ENCODE results near the gene LYST. TPM values are rescaled to one million over a fixed set of nuclear protein-coding genes. Genes with fewer than 3 reads are reported as not detected.
"Not testable (repeated sequence)": the region's sequence is repeated elsewhere in the genome, so short reads cannot be mapped to it uniquely, and the experiment has no call there.

LYST gene
- total RNA-seq, 1 experiment from 2014 or later: 1.7 TPM

- no peaks in the 10 kb centered on the region for H3K4me1 ChIP-seq (ENCODE audit: insufficient read depth, low read length, poor library complexity, severe bottlenecking)
- H3K27ac ChIP-seq (ENCODE audit: low read depth, low read length, poor library complexity, severe bottlenecking): no peak overlapping the region
- CTCF ChIA-PET: no interaction called here
- H3K36me3 ChIP-seq (ENCODE audit: insufficient read depth, low read length, poor library complexity, severe bottlenecking): no peaks in the 10 kb centered on the region
- DNase-seq (ENCODE audit: low spot score): no peak
- H3K27me3 ChIP-seq (replicated peaks; ENCODE audit: insufficient read depth, low read depth, low read length, poor library complexity): no peaks in the 10 kb centered on the region
- no peak overlapping the region for H3K4me3 ChIP-seq (ENCODE audit: low read depth, low read length, poor library complexity, severe bottlenecking)
- no TSS peak for BruUV-seq (replicated peaks)
- no peak for TF ChIP-seq CTCF (conservative IDR thresholded peaks at IDR 0.05; ENCODE audit: low read depth, low read length)
- TF ChIP-seq EZH2 (IDR thresholded peaks at IDR 0.05; ENCODE audit: borderline replicate concordance, low read depth, low read length, poor library complexity, severe bottlenecking): no peak
- intact Hi-C loops (cut with micrococcal nuclease; ENCODE audit: unreplicated experiment): no loop called here
- no peaks in the 10 kb centered on the region for H3K9me3 ChIP-seq (ENCODE audit: low read depth, low read length, poor library complexity, severe bottlenecking)
- POLR2A ChIA-PET (ENCODE audit: low non-redundant PET): no interaction called here
Measured at GRCh38 chr1:235851939-235852338, 14.8 kb downstream of the LYST start.

- DNase-seq (ENCODE audit: low spot score); intact Hi-C loops (cut with micrococcal nuclease; ENCODE audit: unreplicated experiment); CTCF ChIA-PET; H3K4me1 ChIP-seq (ENCODE audit: insufficient read depth, low read length, poor library complexity, severe bottlenecking); H3K9me3 ChIP-seq (ENCODE audit: low read depth, low read length, poor library complexity, severe bottlenecking); POLR2A ChIA-PET (ENCODE audit: low non-redundant PET); H3K27ac ChIP-seq (ENCODE audit: low read depth, low read length, poor library complexity, severe bottlenecking); H3K27me3 ChIP-seq (replicated peaks; ENCODE audit: insufficient read depth, low read depth, low read length, poor library complexity); H3K4me3 ChIP-seq (ENCODE audit: low read depth, low read length, poor library complexity, severe bottlenecking); H3K36me3 ChIP-seq (ENCODE audit: insufficient read depth, low read length, poor library complexity, severe bottlenecking); BruUV-seq (replicated peaks): not testable (repeated sequence)
Measured at GRCh38 chr1:235848251-235848650, 18.5 kb downstream of the LYST start.

GRCh38 chr1:235845656-235846107, 21.0 kb downstream of the LYST start:
- H3K4me1 ChIP-seq (ENCODE audit: insufficient read depth, low read length, poor library complexity, severe bottlenecking); H3K4me3 ChIP-seq (ENCODE audit: low read depth, low read length, poor library complexity, severe bottlenecking); BruUV-seq (replicated peaks); intact Hi-C loops (cut with micrococcal nuclease; ENCODE audit: unreplicated experiment); H3K9me3 ChIP-seq (ENCODE audit: low read depth, low read length, poor library complexity, severe bottlenecking); H3K27ac ChIP-seq (ENCODE audit: low read depth, low read length, poor library complexity, severe bottlenecking); H3K27me3 ChIP-seq (replicated peaks; ENCODE audit: insufficient read depth, low read depth, low read length, poor library complexity); CTCF ChIA-PET; POLR2A ChIA-PET (ENCODE audit: low non-redundant PET); DNase-seq (ENCODE audit: low spot score); H3K36me3 ChIP-seq (ENCODE audit: insufficient read depth, low read length, poor library complexity, severe bottlenecking): not testable (repeated sequence)
- 0 out of 2 replicates have a peak, but pooled peaks have one; percentile 21 for TF ChIP-seq CTCF (conservative IDR thresholded peaks at IDR 0.05; ENCODE audit: low read depth, low read length)

GRCh38 chr1:235844776-235845175, 21.9 kb downstream of the LYST start:
- intact Hi-C loops (cut with micrococcal nuclease; ENCODE audit: unreplicated experiment): no loop called here
- no peaks in the 10 kb centered on the region for H3K4me1 ChIP-seq (ENCODE audit: insufficient read depth, low read length, poor library complexity, severe bottlenecking)
- no peak overlapping the region for H3K27ac ChIP-seq (ENCODE audit: low read depth, low read length, poor library complexity, severe bottlenecking)
- H3K36me3 ChIP-seq (ENCODE audit: insufficient read depth, low read length, poor library complexity, severe bottlenecking): no peaks in the 10 kb centered on the region
- no peak overlapping the region for H3K4me3 ChIP-seq (ENCODE audit: low read depth, low read length, poor library complexity, severe bottlenecking)
- TF ChIP-seq CTCF (conservative IDR thresholded peaks at IDR 0.05; ENCODE audit: low read depth, low read length): no peak
- TF ChIP-seq EZH2 (IDR thresholded peaks at IDR 0.05; ENCODE audit: borderline replicate concordance, low read depth, low read length, poor library complexity, severe bottlenecking): no peak
- BruUV-seq (replicated peaks): no TSS peak
- no peaks in the 10 kb centered on the region for H3K27me3 ChIP-seq (replicated peaks; ENCODE audit: insufficient read depth, low read depth, low read length, poor library complexity)
- ChIA-PET POLR2A (ENCODE audit: low non-redundant PET) (no interaction called here), CTCF (interaction anchor here (0.6 kb wide), 1 partner anchor 340 kb away, joined by 3 read pairs; no protein-coding TSS in a partner anchor)
- no peaks in the 10 kb centered on the region for H3K9me3 ChIP-seq (ENCODE audit: low read depth, low read length, poor library complexity, severe bottlenecking)
- DNase-seq (ENCODE audit: low spot score): no peak
